Activated B cell treated with CpG ODN at 0.5 μM for 24 hours (primary cell): ENCODE measurements around the gene GXYLT2. TPM values are rescaled to one million over a fixed set of nuclear protein-coding genes. Genes with fewer than 3 reads are reported as not detected.

Experiments
- ATAC-seq: fragments of 200-7000 bp; cut with Tn5 transposase; one replicate; pipeline ENCODE4 v1.10.0; 2021; ENCODE audit warnings: low read depth, mild to moderate bottlenecking, moderate library complexity
- CTCF ChIA-PET: fragments of 350-600 bp; sonication (Branson Sonifier 250); formaldehyde crosslinking; loops from one replicate; lab custom pipeline; 2021; ENCODE audit warnings: antibody characterized with exemption; lab: Charles Lee
- POLR2A ChIA-PET: fragments of 350-600 bp; sonication (Branson Sonifier 250); formaldehyde crosslinking; loops from one replicate; lab custom pipeline; 2021; ENCODE audit warnings: antibody characterized with exemption; lab: Charles Lee
- DNase-seq: peaks from one replicate; pipeline ENCODE4 v3.0.0; 2022
- H3K27ac Mint-ChIP-seq: one replicate; pipeline ENCODE4 v1.8.0; 2020; ENCODE audit warnings: mixed read lengths
- H3K27me3 Mint-ChIP-seq: one replicate; pipeline ENCODE4 v1.8.0; 2021; ENCODE audit warnings: mixed read lengths
- H3K36me3 Mint-ChIP-seq: one replicate; pipeline ENCODE4 v1.8.0; 2021; ENCODE audit warnings: low read depth, mixed read lengths
- H3K4me1 Mint-ChIP-seq: one replicate; pipeline ENCODE4 v1.8.0; 2021; ENCODE audit warnings: mixed read lengths
- H3K4me3 Mint-ChIP-seq: one replicate; pipeline ENCODE4 v1.8.0; 2020; ENCODE audit warnings: mild to moderate bottlenecking, mixed read lengths
- H3K9me3 Mint-ChIP-seq: one replicate; pipeline ENCODE4 v1.8.0; 2020; ENCODE audit warnings: mixed read lengths
- intact Hi-C: fragments of 100-400 bp; cut with micrococcal nuclease; formaldehyde crosslinking; loops from one replicate; pipeline ENCODE4 v1.15.1; 2024
- total RNA-seq: library from RNA; stranded (reverse); gene quantifications from 2 replicates; pipeline ENCODE4 v1.2.3, GENCODE V29; 2022
- TF ChIP-seq, protein P1 (sequence below): fragments of 200-600 bp; IDR thresholded peaks from one replicate; pipeline ENCODE4 v1.8.0; 2022; ENCODE audit warnings: antibody characterized with exemption, mild to moderate bottlenecking

The GXYLT2 gene
- total RNA-seq, 1 donor from 2014 or later = not detected

DNA sequence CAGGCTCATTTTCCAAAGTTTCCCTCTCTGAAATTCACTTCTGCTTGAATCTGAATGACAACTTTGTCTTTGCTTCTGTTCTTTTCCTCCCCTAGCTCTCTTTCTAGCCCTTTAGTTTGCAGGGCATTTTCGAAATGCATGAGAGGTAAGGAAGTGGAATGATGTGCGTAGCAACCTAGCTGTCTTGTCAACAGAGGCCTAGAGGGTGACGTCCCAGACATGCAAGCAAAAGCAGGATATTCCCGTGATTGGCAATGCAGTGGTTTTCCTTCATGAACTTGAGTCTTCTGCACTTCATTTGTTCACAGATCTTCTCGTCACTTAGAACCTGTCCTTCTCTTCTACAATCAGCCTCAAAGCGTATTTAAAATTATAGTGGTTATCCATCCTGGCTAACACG, 56.9 kb downstream of the GXYLT2 start:
- H3K4me3 Mint-ChIP-seq = no peak overlapping the region
- no peaks in the 10 kb centered on the region for H3K36me3 Mint-ChIP-seq
- POLR2A ChIA-PET = interaction anchor here (0.7 kb wide), 1 partner anchor 79 kb away, joined by 3 read pairs; no protein-coding TSS in a partner anchor
- H3K27me3 Mint-ChIP-seq = no peaks in the 10 kb centered on the region
- ATAC-seq = no peak
- no peaks in the 10 kb centered on the region for H3K4me1 Mint-ChIP-seq
- no peak overlapping the region for H3K27ac Mint-ChIP-seq
- TF ChIP-seq, protein P1, sequence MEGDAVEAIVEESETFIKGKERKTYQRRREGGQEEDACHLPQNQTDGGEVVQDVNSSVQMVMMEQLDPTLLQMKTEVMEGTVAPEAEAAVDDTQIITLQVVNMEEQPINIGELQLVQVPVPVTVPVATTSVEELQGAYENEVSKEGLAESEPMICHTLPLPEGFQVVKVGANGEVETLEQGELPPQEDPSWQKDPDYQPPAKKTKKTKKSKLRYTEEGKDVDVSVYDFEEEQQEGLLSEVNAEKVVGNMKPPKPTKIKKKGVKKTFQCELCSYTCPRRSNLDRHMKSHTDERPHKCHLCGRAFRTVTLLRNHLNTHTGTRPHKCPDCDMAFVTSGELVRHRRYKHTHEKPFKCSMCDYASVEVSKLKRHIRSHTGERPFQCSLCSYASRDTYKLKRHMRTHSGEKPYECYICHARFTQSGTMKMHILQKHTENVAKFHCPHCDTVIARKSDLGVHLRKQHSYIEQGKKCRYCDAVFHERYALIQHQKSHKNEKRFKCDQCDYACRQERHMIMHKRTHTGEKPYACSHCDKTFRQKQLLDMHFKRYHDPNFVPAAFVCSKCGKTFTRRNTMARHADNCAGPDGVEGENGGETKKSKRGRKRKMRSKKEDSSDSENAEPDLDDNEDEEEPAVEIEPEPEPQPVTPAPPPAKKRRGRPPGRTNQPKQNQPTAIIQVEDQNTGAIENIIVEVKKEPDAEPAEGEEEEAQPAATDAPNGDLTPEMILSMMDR = no peak
- intact Hi-C loops = no loop called here
- H3K9me3 Mint-ChIP-seq = no peaks in the 10 kb centered on the region
- CTCF ChIA-PET = no interaction called here
- no peak for DNase-seq

- POLR2A ChIA-PET = no interaction called here
- intact Hi-C loops = no loop called here
- Mint-ChIP-seq H3K36me3 (no peaks in the 10 kb centered on the region), H3K27ac (no peak overlapping the region), H3K9me3 (no peaks in the 10 kb centered on the region), H3K27me3 (no peaks in the 10 kb centered on the region), H3K4me3 (no peak overlapping the region), H3K4me1 (peaks cover 6% of the 10 kb centered on the region)
- CTCF ChIA-PET = no interaction called here
- no peak for ATAC-seq
- DNase-seq = no peak
- TF ChIP-seq, protein P1 = no peak
Observed at GRCh38 chr3:72947715-72948490, 60.1 kb downstream of the GXYLT2 start.

DNA sequence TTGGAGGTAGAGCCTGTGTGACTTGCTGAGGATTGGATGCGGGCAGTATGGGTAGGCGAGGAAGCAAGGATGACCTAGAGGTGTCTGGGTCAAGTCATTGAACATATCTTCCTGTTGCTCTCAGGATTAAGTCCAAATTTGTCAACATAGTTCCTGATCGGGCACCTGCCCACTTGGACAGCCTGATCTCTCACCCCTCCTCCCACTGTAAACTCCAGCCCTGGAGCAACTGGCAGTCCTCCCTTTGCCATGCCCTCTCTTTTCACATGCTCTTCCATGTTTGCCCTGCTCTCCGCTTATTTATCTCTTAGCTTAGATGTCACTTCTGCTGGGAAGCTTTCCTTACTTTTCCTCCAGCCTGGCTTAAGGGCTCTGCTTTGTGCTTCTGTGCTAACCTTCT, 61.2 kb downstream of the GXYLT2 start:
- intact Hi-C loops = no loop called here
- peaks cover 6% of the 10 kb centered on the region for H3K4me1 Mint-ChIP-seq
- DNase-seq (no peak), ATAC-seq (no peak)
- H3K36me3 Mint-ChIP-seq = no peaks in the 10 kb centered on the region
- H3K27me3 Mint-ChIP-seq = no peaks in the 10 kb centered on the region
- no peak overlapping the region for H3K27ac Mint-ChIP-seq
- H3K4me3 Mint-ChIP-seq = no peak overlapping the region
- ChIA-PET CTCF (no interaction called here), POLR2A (no interaction called here)
- TF ChIP-seq, protein P1 = no peak
- no peaks in the 10 kb centered on the region for H3K9me3 Mint-ChIP-seq

DNA sequence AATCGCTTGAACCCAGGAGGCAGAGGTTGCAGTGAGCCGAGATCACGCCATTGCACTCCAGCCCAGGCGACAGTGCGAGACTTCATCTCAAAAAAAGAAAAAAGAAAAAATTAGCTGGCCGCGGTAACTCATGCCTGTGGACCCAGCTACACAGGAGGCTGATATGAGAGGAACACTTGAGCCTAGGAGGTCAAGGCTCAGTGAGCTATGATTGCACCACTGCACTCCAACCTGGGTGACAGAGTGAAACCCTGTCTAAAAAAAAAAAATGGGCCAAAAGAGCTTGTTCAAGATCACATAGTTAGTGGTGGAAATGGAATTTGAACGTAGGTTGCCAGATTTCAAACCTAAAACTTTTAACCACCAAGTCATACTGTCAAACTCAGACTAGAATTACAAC, 62.5 kb downstream of the GXYLT2 start:
- CTCF ChIA-PET = no interaction called here
- Mint-ChIP-seq H3K27me3 (no peaks in the 10 kb centered on the region), H3K27ac (no peak overlapping the region), H3K4me1 (peaks cover 6% of the 10 kb centered on the region), H3K9me3 (no peaks in the 10 kb centered on the region), H3K36me3 (no peaks in the 10 kb centered on the region), H3K4me3 (no peak overlapping the region)
- DNase-seq = no peak
- no peak for ATAC-seq
- TF ChIP-seq, protein P1 = no peak
- intact Hi-C loops = no loop called here
- POLR2A ChIA-PET = no interaction called here

- Mint-ChIP-seq H3K9me3 (no peaks in the 10 kb centered on the region), H3K36me3 (no peaks in the 10 kb centered on the region), H3K4me3 (no peak overlapping the region), H3K27ac (no peak overlapping the region), H3K4me1 (peaks cover 6% of the 10 kb centered on the region), H3K27me3 (no peaks in the 10 kb centered on the region)
- intact Hi-C loops = no loop called here
- TF ChIP-seq, protein P1 = no peak
- DNase-seq = no peak
- ChIA-PET CTCF (no interaction called here), POLR2A (no interaction called here)
- ATAC-seq = no peak
Observed at GRCh38 chr3:72950801-72951200, 63.0 kb downstream of the GXYLT2 start.
